Measurements from ENCODE around the gene METTL26.

The METTL26 gene

GRCh38 chr16:591892-592517, 44.1 kb downstream of the METTL26 start:
- Histone ChIP-seq H3K36me3 (ENCODE audit: control insufficient read depth, insufficient read depth, low read length) (peaks cover 3% of the 10 kb centered on the region), H3K4me3 (ENCODE audit: low read depth, low read length) (no peak overlapping the region), H3K9me3 (ENCODE audit: control insufficient read depth, insufficient read depth, low read length) (no peaks in the 10 kb centered on the region), H3K4me1 (ENCODE audit: control insufficient read depth, insufficient read depth, low read length) (no peaks in the 10 kb centered on the region), H3K27me3 (ENCODE audit: control insufficient read depth, insufficient read depth, low read length) (peaks cover 6% of the 10 kb centered on the region), H3K9ac (ENCODE audit: low read depth, low read length) (no peak overlapping the region)

GRCh38 chr16:591231-591630, 44.9 kb downstream of the METTL26 start:
- no peak overlapping the region for H3K9ac ChIP-seq (ENCODE audit: low read depth, low read length)
- peak overlapping the region; percentile 75 for H3K4me3 ChIP-seq (ENCODE audit: low read depth, low read length)
- H3K9me3 ChIP-seq (ENCODE audit: control insufficient read depth, insufficient read depth, low read length) = no peaks in the 10 kb centered on the region
- peaks cover 14% of the 10 kb centered on the region for H3K27me3 ChIP-seq (ENCODE audit: control insufficient read depth, insufficient read depth, low read length)
- peaks cover 3% of the 10 kb centered on the region for H3K36me3 ChIP-seq (ENCODE audit: control insufficient read depth, insufficient read depth, low read length)
- no peaks in the 10 kb centered on the region for H3K4me1 ChIP-seq (ENCODE audit: control insufficient read depth, insufficient read depth, low read length)

DNA sequence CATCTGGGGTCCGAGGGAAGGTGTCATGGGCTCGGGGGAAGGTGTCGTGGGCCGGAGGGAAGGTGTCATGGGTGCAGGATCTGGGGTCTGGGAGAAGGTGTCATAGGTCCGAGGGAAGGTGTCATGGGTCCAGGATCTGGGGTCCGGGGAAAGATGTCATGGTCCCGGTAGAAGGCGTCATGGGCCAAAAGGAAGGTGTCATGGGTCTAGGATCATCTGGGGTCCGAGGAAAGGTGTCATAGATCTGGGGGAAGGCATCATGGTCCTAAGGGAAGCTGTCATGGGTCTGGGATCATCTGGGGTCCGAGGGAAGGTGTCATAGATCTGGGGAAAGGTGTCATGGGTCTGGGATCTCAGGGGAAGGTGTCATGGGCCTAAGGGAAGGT, 45.3 kb downstream of the METTL26 start:
- H3K9ac ChIP-seq (ENCODE audit: low read depth, low read length) = peak overlapping the region; percentile 79
- peaks cover 18% of the 10 kb centered on the region for H3K27me3 ChIP-seq (ENCODE audit: control insufficient read depth, insufficient read depth, low read length)
- H3K4me1 ChIP-seq (ENCODE audit: control insufficient read depth, insufficient read depth, low read length) = no peaks in the 10 kb centered on the region
- peak overlapping the region; percentile 75 for H3K4me3 ChIP-seq (ENCODE audit: low read depth, low read length)
- no peaks in the 10 kb centered on the region for H3K9me3 ChIP-seq (ENCODE audit: control insufficient read depth, insufficient read depth, low read length)
- H3K36me3 ChIP-seq (ENCODE audit: control insufficient read depth, insufficient read depth, low read length) = peaks cover 3% of the 10 kb centered on the region

DNA sequence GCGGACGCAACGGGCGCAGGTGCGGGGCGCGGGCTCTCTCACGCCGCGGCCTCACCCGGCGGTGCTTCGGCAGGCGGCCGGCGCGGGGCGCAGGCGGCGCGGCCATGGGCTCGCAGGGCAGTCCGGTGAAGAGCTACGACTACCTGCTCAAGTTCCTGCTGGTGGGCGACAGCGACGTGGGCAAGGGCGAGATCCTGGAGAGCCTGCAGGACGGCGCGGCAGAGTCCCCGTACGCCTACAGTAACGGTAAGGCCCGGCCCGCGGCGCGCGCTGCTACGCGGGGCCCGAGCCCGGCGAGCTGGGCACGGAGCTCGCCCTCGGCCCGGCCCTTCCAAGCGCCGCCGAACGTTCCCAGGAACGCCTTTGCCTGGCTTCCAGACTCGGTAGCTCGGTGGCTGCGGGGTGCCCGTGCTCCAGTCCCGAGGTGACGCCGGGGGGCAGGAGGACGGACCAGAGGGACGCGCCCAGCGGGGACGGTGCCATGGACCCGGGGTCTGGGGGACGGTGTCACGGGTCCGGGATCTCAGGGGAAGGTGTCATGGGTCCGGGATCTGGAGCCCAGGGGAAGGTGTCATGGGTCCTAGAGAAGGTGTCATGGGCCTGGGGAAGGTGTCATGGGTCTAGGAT, 45.8 kb downstream of the METTL26 start:
- Histone ChIP-seq H3K4me1 (ENCODE audit: control insufficient read depth, insufficient read depth, low read length) (no peaks in the 10 kb centered on the region), H3K27me3 (ENCODE audit: control insufficient read depth, insufficient read depth, low read length) (peaks cover 21% of the 10 kb centered on the region), H3K9me3 (ENCODE audit: control insufficient read depth, insufficient read depth, low read length) (no peaks in the 10 kb centered on the region), H3K4me3 (ENCODE audit: low read depth, low read length) (peak overlapping the region; percentile 75), H3K36me3 (ENCODE audit: control insufficient read depth, insufficient read depth, low read length) (peaks cover 3% of the 10 kb centered on the region), H3K9ac (ENCODE audit: low read depth, low read length) (peak overlapping the region; percentile 79)

GRCh38 chr16:589658-590187, 46.4 kb downstream of the METTL26 start, which contains the start of gene RAB40C:
Gene RAB40C, plus strand, starts transcription at chr16:590066. Its CDS starts 226 bp downstream, at chr16:590292.
- Histone ChIP-seq H3K36me3 (ENCODE audit: control insufficient read depth, insufficient read depth, low read length) (peaks cover 3% of the 10 kb centered on the region), H3K4me3 (ENCODE audit: low read depth, low read length) (peak within 1 kb of the TSS; percentile 97), H3K4me1 (ENCODE audit: control insufficient read depth, insufficient read depth, low read length) (no peaks in the 10 kb centered on the region), H3K9ac (ENCODE audit: low read depth, low read length) (peak within 1 kb of the TSS; percentile 94), H3K27me3 (ENCODE audit: control insufficient read depth, insufficient read depth, low read length) (peaks cover 21% of the 10 kb centered on the region), H3K9me3 (ENCODE audit: control insufficient read depth, insufficient read depth, low read length) (no peaks in the 10 kb centered on the region)

GRCh38 chr16:588889-589657, 47.0 kb downstream of the METTL26 start:
- no peaks in the 10 kb centered on the region for H3K9me3 ChIP-seq (ENCODE audit: control insufficient read depth, insufficient read depth, low read length)

DNA sequence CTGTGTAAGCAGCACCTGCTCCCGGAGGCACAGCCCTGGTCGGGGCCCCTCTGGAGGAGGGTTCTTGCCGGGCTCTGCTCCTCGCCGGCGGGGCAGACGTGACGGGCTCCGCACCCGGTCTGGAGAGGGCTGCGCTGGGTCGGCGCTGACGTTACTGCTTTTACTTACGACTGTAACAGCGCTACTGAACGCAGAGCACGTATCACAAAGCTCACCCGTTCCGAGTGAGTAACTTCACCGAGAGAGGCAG, 47.5 kb downstream of the METTL26 start:
- Histone ChIP-seq H3K4me1 (ENCODE audit: control insufficient read depth, insufficient read depth, low read length) (no peaks in the 10 kb centered on the region), H3K9me3 (ENCODE audit: control insufficient read depth, insufficient read depth, low read length) (no peaks in the 10 kb centered on the region), H3K27me3 (ENCODE audit: control insufficient read depth, insufficient read depth, low read length) (peaks cover 21% of the 10 kb centered on the region)

More at GRCh38 chr16:588889-589657, 47.0 kb downstream of the METTL26 start:
- Histone ChIP-seq H3K9ac (ENCODE audit: low read depth, low read length) (peak overlapping the region; percentile 94), H3K4me3 (ENCODE audit: low read depth, low read length) (peak overlapping the region; percentile 97), H3K27me3 (ENCODE audit: control insufficient read depth, insufficient read depth, low read length) (peaks cover 21% of the 10 kb centered on the region), H3K36me3 (ENCODE audit: control insufficient read depth, insufficient read depth, low read length) (peaks cover 3% of the 10 kb centered on the region), H3K4me1 (ENCODE audit: control insufficient read depth, insufficient read depth, low read length) (no peaks in the 10 kb centered on the region)

DNA sequence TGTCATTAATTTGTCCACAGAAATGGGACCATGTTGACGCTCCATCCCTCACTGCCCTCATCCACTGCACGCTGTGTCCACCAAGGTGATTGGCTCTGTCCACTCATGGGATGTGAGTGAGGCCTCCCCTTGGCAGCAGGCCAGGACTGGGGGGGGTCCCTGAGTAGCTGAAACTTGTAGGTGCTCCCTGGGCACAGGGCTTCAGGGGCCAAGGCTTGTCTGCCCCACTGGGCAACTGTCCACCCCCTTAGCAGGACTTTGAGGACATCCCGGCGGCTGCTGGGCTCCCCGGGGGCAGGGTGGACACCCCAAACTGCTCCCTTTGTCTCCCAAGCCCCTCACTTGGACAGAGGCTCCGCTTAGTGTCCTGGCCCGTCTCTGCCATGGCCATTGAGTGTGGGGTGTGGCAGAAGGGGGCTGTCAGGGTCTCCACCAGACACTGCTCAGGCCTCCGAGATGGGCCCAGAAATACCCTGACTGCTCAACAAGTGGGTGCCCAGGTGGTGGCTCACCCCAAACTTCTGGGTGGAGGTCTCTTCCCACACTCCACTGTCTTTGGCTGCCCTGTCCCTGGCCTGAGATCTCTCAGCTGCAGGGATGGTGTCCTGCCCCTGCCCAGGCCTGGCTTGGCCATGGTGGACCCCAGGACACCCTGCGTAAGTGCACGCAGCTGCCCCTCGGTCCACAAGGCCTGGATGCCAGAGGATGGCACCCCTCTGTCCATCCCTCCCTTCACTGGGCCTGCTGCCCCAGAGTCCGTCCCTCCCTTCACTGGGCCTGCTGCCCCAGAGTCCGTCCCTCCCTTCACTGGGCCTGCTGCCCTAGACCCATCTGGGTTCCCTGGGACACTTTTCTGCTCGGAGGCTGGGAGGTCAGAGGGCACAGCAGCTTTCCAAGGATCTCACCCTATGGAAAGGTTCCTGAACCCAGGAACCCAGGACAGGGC, 49.2 kb downstream of the METTL26 start:
- no peak overlapping the region for H3K4me3 ChIP-seq (ENCODE audit: low read depth, low read length)

More for the DNA sequence above, 47.5 kb downstream of the METTL26 start:
- Histone ChIP-seq H3K9ac (ENCODE audit: low read depth, low read length) (peak overlapping the region; percentile 94), H3K4me3 (ENCODE audit: low read depth, low read length) (peak overlapping the region; percentile 97), H3K36me3 (ENCODE audit: control insufficient read depth, insufficient read depth, low read length) (peaks cover 3% of the 10 kb centered on the region)

DNA sequence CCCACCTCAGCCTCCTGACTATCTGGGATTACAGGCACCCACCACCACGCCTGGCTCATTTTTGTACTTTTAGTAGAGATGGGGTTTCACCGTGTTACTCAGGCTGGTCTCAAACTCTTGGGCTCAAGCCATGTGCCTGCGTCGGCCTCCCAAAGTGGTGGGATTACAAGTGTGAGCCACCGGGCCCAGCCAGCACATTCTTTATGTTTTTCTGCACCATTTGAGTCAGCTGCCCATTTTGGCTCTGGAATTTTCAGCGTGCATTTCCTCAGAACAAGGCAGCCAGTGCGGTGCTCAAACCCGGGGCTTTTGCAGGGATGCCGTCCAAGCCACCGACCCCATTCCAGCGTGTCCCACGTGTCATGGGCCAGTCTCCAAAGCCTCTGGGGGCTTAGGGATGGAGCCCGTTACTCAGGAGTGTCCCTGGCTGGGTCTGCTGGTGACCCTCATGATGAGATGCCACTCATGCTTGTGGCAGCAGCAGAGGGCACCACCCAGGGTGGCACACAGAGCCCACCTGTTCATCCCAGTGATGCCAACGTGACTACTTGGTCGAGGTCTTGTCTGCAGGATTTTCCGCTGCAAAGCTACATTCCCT, 50.0 kb downstream of the METTL26 start:
- H3K9me3 ChIP-seq (ENCODE audit: control insufficient read depth, insufficient read depth, low read length) = no peaks in the 10 kb centered on the region
- no peaks in the 10 kb centered on the region for H3K4me1 ChIP-seq (ENCODE audit: control insufficient read depth, insufficient read depth, low read length)
- no peak overlapping the region for H3K9ac ChIP-seq (ENCODE audit: low read depth, low read length)
- no peak overlapping the region for H3K4me3 ChIP-seq (ENCODE audit: low read depth, low read length)
- H3K36me3 ChIP-seq (ENCODE audit: control insufficient read depth, insufficient read depth, low read length) = peaks cover 9% of the 10 kb centered on the region
- peaks cover 21% of the 10 kb centered on the region for H3K27me3 ChIP-seq (ENCODE audit: control insufficient read depth, insufficient read depth, low read length)

More for the DNA sequence above, 49.2 kb downstream of the METTL26 start:
- Histone ChIP-seq H3K9ac (ENCODE audit: low read depth, low read length) (no peak overlapping the region), H3K36me3 (ENCODE audit: control insufficient read depth, insufficient read depth, low read length) (peaks cover 9% of the 10 kb centered on the region), H3K27me3 (ENCODE audit: control insufficient read depth, insufficient read depth, low read length) (peaks cover 21% of the 10 kb centered on the region), H3K9me3 (ENCODE audit: control insufficient read depth, insufficient read depth, low read length) (no peaks in the 10 kb centered on the region), H3K4me1 (ENCODE audit: control insufficient read depth, insufficient read depth, low read length) (no peaks in the 10 kb centered on the region)

DNA sequence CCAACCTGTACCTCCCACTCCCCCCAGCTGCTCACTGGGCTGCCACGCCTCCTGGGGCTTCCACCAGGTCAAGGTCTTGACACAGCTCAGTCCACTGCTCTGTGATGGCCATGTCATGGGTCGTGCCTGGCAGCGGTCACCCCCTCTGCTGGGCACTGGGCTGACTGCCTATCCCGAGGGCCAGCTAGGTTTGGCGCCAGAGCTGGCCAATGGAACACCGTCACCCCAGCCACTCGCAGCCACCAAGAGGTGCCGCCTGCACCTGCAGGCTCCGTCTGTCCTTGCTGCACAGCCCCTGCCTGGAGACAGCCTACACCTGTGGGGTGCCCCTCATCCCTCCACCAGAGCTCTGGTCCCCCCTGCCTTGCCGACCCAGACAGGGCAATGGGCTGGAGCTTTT, 50.8 kb downstream of the METTL26 start:
- no peak overlapping the region for H3K4me3 ChIP-seq (ENCODE audit: low read depth, low read length)
- no peak overlapping the region for H3K9ac ChIP-seq (ENCODE audit: low read depth, low read length)

More for the DNA sequence above, 50.8 kb downstream of the METTL26 start:
- no peaks in the 10 kb centered on the region for H3K9me3 ChIP-seq (ENCODE audit: control insufficient read depth, insufficient read depth, low read length)
- H3K27me3 ChIP-seq (ENCODE audit: control insufficient read depth, insufficient read depth, low read length) = peaks cover 16% of the 10 kb centered on the region
- H3K36me3 ChIP-seq (ENCODE audit: control insufficient read depth, insufficient read depth, low read length) = peaks cover 15% of the 10 kb centered on the region
- no peaks in the 10 kb centered on the region for H3K4me1 ChIP-seq (ENCODE audit: control insufficient read depth, insufficient read depth, low read length)

Data from iPS-15b (cell line).